ENCODE measurements around the gene NTPCR.
A peak's percentile ranks its signal among the peaks of the same experiment; 100 is the strongest.

The NTPCR gene

DNA sequence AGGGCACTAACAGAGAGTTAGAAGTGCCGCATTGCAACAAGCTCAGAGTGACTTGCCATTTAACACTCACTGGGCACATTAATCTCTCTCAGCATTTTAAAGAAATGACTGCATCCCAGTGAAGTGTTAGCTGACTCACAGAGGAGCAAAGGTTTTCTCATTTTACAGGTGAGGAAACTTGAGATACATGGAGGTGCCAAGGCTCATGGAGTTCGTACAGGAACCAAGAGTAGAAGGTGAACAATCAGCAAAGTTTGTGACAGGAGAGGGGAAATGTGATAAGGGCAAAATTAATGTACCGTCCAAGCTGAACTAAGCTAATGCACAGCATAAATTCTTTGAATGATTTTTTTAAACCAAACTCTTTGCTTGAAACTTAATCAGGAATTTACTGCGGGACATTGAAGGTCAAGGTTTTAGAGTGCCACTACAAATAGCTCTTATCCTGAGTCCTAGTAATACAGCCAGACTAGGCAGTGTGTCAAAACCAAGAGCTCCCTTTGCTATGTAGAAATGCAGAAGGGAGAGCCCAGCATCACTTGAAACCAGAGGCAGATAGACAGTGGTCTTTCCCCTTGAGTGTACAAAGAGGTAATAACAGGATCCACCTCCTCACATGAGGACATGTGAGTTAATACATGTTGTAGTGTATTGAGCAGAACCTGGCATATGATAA is 22.4 kb upstream of the NTPCR start:
- no peak for DNase-seq

DNA sequence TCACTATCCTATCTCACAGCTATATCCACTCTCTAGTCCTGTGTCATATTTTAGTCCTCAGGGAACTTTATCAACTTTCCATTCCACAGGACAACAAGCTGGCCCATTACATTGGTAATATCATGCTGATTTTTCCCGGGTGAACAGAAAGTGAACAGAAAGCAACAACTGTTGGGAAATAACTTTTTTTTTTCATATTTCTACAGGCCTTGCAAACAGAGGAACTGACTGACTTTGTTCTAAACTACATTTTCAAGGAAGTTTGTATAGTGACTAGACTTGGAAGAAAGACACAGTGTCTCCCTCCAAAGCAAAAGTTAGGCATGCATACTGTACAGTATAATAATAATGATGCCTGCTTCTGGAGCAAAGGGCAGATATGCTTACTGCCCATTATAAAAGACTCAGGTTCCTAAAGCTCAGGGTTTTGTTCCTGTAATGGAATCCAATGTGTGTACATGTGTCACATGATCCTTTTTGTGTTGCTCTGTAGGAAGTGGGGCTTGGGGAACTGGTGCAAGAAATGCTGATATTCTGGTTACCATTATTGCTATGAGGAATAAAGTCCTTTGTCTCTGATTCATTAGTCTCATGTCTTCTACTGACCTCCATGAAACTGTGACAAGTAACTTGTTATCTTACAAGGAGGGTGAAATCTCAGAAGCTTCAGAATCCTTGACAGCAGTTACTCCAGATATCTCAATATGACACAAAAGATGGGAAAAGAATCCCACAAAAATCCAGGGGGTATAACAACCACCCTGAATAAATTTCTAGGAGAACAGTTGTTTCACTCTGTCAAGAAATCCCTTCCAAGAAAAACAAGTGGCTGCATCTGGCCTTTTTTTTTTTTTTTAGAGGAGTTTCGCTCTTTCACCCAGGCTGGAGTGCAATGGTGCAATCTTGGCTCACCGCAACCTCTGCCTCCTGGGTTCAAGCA is 17.7 kb upstream of the NTPCR start:
- no peak for DNase-seq

DNA sequence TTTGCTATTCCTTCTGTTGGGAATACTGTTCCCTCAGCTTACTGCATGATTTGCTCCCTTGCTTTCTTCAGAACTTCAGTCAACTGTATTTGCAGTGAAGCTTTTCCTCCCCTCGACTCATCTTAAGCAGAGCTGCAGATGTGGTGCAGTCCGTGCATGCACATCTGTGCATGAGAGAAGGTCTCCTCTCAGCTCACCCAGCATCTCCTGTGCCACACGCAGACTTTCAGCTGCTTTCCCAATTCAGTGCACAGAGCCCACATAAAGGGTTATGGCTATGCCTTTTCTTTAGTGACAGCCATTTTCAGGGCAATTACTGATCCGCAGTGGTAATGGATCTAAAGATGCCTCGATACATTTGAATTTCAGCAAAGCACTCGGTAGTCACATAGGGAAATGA is 13.5 kb upstream of the NTPCR start:
- no peak for DNase-seq

DNA sequence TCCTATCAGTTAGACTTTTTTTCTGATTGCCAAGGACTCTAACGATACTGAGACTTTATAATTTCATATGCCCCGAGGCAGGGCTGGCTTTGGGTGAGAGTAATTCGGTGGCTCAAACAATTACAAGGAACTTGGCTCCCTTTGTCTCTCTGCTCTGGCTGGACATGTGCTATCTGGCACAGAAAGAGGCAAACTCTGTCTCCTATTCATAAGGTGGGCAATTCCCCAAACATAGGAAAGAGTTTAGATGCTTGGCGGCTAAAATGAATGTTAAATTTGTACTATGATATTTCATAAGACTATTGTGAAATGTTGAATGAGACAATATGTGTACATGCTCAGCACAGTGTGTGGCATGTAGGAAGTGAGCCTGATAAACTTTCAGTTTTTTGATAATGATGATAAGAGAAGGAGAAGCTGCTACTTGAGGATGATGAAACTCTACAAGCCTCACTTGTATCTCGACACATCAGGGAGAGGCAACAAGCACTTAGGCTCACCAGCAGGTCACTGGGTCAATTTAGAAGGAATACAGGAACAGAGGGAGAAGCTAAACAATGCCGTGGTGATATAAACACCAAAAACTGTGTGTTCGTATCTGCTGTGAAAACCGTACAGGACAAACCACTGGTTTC is 12.6 kb upstream of the NTPCR start:
- DNase-seq, result no peak

DNA sequence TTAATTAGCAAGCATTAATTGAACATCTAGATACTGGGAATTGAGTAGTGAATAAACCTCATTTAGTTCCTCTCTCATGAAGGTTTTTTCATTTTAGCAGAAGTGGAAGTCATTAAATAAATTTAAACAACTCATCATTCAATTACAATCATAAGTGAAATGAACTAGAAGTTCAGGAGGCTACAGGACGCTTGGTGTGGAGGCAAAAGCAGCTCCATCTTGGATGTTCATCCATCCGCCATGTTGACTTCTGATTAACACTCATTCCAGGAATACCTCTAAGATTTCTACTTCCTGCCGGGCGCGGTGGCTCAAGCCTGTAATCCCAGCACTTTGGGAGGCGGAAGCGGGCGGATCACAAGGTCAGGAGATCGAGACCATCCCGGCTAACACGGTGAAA is 11.5 kb upstream of the NTPCR start:
- no peak for DNase-seq

DNA sequence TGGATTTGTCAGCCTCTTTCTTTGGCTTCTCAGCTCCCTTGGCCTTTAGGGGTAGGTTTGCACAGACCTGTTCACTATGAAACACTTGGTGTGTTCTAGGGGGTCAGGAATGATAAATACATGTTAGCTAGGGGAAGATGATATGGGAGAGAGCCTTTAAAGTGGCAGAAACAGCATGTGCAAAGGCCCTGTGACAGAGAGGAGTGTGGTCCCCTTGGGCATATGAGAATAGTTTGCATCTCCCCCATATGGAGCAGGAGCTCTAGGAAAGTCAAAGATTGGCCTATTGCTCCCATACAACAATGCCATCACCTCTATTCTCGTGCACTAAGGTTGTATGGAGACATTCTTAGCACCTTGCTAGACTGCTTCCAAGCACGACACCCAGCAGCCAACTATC is 10.7 kb upstream of the NTPCR start:
- DNase-seq, result no peak

DNA sequence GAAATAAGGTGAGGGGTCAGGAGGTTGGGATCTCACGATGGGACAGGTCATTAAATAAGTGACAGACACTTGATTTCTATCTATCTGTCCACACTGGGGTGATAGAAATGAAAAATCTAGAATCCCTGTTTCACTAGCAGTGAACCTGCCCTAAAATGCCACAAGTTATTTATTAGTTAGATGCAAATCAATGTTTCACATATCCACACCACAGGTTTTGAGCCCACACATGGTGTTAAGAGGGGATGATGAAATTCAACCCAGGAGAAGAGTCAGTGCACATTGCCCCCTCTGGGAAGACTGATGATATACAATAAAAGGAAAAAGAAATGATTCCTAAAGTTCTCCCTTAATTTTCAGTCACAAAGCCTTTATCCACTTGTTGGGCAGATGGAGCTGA is 10.1 kb upstream of the NTPCR start:
- DNase-seq, result no peak

DNA sequence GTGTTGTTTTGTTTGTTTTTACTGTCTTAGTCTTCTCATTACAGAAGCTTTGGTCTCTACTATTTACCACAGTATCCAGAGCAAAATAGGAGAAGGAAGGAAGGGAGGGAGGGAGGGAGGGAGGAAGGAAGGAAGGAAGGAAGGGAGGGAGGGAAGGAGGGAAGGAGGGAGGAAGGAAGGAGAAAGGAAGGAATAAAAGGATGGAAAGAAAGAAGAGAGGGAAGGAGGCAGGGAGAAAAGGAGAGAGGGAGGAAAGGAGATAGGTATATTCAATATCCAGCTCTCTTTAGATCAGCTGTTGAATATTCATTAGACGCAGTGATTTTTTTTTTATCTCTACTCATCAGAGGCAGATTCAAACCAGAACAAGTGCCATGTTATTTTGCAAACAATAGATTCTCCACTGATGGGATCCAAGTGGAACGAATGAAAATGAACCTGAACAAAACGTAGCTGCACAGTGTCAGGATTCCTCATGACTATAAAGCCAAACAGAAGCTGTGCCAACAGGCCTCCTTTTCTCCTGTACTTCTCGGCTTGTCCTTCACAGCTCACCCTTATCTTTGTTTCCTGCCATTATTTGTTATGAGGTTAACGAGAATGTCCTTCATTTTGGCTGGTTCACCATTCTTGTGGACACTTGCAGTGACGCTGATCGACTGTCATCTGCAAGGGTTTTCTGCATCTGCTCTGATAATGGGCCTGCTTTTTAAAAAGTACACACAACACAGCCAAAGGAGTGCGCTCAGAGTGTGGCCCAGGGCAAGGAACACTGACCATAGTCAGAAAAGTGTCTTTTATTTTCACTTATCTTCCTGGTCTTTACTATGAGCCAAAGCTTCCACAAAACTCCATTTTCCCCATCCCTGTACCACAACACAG is 7.8 kb upstream of the NTPCR start:
- DNase-seq, result no peak

DNA sequence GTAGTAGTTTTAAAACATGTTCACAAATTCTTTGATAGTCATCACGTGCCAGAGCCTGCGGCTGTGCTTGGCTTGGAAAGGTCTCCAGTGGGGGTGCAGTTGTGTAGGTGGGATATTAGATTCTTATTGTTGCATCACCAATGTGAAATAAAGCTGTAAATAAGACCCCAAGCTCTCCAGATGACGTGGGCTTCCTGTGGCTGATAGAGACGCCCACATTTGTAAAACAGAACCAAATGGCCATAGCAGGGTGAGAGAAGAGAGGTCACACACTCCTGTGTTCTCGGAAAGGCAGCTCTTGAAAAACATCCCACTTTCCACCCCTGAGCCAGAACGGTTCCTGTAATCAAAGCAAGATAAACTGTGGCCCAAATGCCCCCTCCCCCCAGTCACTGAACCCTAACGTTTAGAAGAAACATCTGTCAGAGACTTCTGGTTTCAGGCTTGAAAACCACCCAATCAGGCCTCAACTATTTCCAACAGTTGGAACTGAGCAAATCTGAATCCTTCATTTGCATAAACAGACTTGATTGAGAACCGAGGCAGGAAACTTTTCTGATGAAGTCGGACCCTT is 6.6 kb upstream of the NTPCR start:
- no peak for DNase-seq

DNA sequence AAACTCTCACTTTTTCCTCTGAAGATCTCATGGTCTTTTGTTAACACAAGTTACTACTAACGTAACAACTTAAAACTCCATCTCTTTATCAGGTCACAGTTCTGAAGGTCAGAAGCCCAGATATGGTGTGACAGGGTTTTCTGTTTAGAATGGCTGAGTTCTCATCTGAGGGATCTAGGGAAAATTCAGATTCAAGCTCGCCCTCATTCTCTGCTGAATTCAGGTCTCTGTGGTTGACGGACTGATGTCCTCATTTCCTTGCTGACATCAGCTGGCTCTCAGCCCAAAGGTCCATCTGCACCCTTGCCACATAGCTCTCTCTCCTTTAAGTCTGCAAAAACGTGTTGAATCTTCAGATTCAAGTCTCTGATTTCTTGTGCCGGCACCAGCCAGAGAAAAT is 6.1 kb upstream of the NTPCR start:
- DNase-seq, result no peak

DNA sequence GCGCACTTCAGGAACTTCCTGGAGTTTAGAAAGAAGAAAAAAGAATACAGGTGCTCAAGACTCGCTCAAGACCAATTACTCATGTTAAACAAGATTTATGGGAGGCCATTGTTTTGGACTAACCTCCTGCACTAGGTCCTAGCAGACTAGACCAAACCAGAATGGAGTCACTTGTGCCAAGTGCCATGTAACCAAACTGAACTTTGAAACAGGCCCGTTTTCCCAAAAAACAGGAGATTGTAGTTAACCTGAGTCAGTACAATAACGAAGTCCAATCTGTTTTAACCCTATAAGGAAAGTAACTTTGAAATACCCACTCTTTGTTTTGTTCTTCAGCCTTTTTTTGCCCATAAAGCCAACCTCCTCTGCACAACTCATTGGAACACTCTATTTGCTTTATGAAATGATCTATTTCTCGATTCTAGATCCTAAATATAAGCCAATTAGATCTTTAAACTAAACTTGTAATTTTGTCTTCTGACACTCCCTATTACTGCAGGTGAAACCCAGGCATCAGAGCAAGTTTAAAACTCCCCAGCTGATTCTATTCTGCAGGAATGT is 695 bp upstream of the NTPCR start:
- no peak for DNase-seq

DNA sequence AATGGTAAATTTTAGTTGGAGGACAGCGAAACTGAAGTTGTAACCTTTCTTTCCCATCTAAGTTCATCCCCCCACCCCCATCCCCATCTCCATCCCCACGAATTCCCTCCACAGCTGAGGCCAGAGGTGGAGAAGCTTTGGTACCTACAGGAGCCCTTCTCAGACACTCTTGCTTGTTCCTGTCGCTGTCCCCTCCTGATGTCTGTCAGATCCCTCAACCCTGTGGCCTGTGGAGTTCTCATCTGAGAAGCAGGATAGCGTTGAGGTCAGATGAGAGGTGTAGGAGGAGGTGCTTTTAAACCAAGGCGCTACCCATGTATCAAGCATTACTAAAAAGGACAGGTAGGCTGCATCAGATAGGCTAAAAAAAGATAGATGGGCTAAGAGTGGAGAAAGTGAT is 769 bp downstream of the NTPCR start:
- peak; percentile 27 for DNase-seq

DNA sequence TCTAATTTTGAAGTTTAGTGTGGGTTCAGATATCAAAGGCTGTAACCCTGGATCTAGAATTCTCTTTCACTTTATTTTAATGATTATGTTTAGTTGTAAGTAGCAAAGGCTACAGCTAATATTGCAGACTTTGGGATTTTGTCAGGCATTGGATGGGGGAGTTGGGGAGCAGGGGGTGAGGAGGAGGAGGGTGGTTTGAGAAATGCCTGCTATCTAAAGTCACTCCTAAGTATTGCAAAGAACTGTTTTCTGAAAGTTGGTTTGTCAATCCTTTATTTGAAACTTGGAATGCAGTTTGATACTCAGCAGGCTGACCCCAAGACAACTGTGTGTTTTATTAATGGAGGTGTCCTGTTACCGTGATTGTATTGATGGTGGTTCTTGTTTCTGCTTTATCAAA is 1.2 kb downstream of the NTPCR start:
- DNase-seq, result no peak

DNA sequence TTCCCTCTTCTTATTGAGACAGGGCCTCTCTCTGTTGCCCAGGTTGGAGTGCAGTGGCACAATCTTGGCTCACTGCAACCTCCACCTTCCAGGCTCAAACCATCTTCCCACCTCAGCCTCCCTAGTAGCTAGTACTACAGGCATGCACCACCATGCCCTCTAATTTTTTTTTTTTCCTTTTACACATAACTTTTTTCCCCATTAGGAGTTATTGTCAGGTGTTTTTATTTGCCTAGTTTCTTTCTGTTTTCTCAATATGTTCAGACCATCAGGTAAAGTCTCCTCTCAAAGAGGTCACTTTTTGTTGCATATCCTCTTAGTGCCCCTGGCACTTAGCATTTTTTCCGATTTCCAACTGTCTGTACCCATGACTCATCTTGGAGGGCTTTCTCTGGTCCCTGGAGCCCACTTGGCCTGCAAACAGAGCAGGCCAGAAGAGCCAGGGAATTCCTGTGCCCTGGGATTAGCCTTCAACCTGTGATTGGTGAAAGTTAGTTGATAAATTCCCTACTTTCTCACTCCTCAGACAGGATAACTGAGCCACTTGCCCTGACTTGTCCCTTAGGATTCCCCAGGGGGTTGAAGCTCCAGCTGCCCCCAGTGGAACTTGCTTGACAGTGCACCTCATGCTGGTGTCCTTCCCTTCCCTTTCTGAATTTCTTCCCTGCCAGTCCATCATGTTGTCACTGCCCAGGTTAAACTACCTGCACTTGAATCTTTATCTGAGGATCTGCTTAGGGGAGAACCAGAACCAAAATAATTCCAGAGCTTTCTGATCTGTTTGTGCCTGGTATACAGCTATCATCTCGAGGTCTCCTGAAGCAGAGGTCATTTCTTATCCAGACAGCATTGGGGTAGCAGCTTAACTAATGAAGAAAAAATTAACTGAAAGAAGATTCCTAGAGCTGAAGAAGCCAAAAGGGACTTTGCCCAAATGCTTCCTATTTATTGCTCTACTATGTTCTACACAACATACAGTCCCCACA is 2.4 kb downstream of the NTPCR start:
- DNase-seq, result no peak

DNA sequence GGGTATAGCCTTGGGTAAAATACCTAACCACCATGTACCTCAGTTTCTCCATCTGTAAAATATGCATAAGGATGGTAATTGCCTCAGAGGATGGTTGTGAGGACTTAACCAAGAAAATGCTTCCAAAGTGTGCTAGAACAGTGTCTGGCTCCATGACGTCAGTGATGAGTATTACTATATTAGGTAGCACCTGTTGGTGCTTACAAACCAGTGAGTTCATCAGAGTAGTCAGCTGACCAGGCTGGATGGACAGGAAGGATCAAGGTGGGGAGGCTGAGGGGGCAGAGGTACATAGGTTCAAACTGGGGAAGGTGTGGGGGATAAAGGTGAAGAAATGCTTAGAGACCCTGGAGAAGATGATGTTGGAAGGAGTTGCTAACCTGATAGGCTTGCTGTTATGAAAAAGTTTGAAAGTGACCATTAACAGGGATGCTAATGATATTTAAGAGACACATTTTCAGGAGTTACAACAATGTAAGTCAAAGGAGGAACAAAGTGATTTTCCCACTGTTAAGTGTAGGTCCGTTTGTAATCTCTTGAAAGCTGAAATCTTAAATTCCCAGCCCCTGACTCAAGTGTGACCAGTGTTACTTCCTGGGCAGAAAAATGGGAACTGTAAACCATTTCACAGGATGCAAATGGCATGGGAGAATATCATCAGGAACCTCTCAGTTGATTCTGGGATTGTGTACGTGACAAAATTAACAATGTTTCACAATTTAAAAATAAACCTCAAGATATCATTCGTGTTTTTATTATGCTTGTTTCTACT is 4.4 kb downstream of the NTPCR start:
- DNase-seq, result no peak

DNA sequence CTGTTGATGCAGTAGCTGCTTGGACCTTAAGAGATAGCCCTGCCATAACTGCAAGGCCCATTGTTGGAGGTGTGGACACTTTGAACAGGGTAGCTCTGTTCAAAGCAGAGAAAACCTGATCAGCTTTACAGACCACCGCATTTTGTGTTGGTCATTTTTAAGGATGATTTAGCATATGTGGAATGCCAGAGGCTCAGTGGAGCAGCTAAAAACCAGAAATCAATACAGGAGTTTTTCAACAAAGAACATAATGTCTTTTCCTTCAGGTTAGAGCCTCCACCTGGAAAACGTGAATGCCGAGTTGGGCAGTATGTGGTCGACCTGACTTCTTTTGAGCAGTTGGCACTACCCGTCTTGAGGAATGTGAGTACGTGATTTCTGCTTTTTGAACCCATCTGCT is 5.7 kb downstream of the NTPCR start:
- no peak for DNase-seq

DNA sequence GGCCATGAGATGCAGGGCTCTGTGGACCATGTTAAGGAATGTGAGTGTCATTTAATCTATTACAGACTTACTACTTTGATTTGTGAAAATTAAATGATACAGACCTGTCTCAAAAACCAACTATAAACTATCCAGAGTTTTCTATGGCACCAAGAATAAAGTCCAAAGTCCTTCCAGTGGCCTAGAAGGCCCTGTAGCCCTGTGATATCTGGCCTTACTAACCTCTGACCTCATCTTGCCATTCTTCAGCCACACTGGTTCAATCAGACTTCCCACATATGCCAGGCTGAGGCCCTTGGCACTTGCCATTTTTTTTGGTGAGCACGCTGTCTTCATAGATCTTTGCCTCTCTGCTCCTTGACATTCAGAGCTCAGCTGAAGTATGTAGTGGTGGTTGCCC is 7.7 kb downstream of the NTPCR start:
- no peak for DNase-seq

DNA sequence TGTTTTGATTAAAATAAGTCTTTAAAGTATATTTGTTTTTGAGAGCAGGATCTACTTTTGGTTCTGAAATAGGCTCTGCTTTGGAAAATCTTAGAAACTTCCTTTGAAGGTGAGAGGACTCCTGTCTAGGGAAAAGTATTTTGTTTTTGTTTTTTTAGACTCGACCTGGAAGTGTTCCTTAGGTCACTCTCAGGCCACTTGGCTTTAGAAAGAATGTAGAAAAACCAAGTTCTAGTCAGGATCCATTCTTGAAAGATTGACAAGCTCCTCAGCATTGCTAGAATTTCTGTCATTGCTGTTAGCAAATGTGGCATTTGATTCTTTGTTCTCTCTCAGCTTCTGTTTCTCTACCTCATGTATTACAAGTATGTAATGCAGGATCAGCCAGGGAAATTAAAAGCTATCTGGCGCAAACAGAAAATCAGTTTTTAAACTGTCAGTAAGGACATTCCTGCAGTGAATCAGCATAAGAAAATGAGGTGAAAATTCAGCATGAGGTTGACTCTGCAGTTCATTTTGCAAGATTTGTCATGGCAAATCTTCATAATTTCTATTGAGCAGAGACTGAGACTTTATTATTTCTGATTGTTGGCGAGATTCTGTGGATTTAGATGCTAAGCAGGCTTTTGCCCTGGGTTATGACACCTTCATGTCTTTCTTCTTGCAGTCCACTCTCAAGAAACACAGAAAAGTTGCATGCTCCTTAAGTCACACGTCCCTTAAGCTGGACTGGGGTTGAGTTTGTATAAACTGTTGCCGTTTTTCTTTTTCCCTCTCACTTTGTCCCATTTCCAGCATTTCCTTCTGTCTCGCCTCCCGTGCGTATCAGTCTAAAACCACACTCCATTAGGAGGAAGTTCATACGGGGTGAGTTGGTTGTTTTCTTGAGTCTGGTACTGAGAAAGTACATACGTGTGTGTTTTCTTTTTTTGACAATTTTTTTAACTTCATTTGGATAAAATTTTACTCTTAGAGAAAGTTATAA is 12.6 kb downstream of the NTPCR start:
- no peak for DNase-seq

DNA sequence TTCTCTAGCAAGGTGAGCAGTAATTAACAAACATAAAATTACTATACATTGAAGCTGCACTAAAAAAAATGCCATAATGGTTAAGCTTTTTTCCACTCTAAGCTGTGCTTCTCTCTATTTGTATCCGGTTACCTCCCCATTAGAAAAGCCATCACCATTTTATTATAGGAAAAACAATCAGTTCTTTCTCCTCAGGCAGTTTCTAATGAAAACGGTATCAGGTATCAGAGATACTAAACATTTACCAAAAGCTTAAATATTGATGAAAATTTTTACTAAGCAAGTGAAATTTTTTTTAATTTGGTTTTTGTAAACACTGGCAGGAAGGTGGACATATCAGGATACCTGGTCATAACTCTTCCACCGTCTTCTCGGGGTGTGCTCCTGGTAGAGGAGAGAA is 14.2 kb downstream of the NTPCR start:
- DNase-seq, result no peak
